ENCODE data around the gene OR2T8. TPM values are rescaled to one million over a fixed set of nuclear protein-coding genes. Genes with fewer than 3 reads are reported as not detected.

Gene OR2T8
- total RNA-seq, 1 experiment from 2014 or later = not detected

DNA sequence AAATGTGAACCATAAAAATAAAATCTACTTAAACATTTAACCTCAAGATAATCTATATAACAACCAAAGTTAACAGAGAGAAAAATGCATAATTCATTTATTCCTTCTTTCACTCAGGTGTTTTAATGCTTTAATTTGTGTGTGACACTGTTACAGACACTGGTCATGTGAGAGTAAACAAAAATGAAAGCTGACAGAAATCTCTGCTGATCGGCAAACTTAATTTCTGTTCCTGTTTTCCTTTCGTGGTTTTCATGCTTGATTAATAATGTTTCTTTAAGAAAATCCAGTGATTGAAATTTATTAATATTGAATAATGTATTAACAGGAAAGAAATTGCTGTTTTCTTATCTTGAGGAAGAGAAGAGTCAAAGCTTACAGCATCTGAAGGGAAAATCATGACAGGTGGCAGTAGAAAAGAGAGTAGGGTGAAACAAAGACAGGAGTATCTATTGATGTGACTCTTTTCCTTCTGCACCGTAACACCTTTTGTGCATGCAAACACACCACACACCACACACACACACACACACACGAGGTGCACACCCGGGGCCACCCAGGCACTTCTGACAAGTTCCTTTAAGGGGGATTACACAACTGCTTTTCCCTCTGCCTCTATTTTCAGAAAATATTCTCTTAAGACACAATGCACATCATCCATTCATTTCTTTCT is 46.6 kb downstream of the OR2T8 start:
- Mint-ChIP-seq H3K27ac (ENCODE audit: unreplicated experiment) (no peak overlapping the region), H3K9me3 (ENCODE audit: low read depth, unreplicated experiment) (peaks cover 11% of the 10 kb centered on the region), H3K36me3 (ENCODE audit: insufficient read depth, unreplicated experiment) (no peaks in the 10 kb centered on the region), H3K4me1 (ENCODE audit: low read depth, unreplicated experiment) (no peaks in the 10 kb centered on the region), H3K4me3 (ENCODE audit: low read depth, unreplicated experiment) (no peak overlapping the region), H3K27me3 (ENCODE audit: unreplicated experiment) (no peaks in the 10 kb centered on the region)
- TF ChIP-seq, protein P1, sequence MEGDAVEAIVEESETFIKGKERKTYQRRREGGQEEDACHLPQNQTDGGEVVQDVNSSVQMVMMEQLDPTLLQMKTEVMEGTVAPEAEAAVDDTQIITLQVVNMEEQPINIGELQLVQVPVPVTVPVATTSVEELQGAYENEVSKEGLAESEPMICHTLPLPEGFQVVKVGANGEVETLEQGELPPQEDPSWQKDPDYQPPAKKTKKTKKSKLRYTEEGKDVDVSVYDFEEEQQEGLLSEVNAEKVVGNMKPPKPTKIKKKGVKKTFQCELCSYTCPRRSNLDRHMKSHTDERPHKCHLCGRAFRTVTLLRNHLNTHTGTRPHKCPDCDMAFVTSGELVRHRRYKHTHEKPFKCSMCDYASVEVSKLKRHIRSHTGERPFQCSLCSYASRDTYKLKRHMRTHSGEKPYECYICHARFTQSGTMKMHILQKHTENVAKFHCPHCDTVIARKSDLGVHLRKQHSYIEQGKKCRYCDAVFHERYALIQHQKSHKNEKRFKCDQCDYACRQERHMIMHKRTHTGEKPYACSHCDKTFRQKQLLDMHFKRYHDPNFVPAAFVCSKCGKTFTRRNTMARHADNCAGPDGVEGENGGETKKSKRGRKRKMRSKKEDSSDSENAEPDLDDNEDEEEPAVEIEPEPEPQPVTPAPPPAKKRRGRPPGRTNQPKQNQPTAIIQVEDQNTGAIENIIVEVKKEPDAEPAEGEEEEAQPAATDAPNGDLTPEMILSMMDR (IDR thresholded peaks at IDR 0.05; ENCODE audit: unreplicated experiment) = no peak
- intact Hi-C loops (cut with micrococcal nuclease; ENCODE audit: unreplicated experiment) = no loop called here
- no TSS peak for BruUV-seq (replicated peaks)
- no peak for DNase-seq
- CTCF ChIA-PET = no interaction called here

Other genes starting within 250 kb of the OR2T8 start
- gene OR13G1, start 240.5 kb upstream of the OR2T8 start, total RNA-seq (2022) = not detected in 2 replicates
- gene OR6F1, start 203.6 kb upstream of the OR2T8 start, total RNA-seq (2022) = not detected in 2 replicates
- gene OR14K1, start 181.6 kb upstream of the OR2T8 start, total RNA-seq (2022) = not detected in 2 replicates
- gene OR14A2, start 172.1 kb upstream of the OR2T8 start, total RNA-seq (2022) = not detected in 2 replicates
- not detected in 2 replicates for gene OR1C1, start 159.7 kb upstream of the OR2T8 start, total RNA-seq (2022)
- not detected in 2 replicates for gene OR14A16, start 96.1 kb upstream of the OR2T8 start, total RNA-seq (2022)
- gene OR11L1, start 78.4 kb upstream of the OR2T8 start, total RNA-seq (2022) = not detected in 2 replicates
- gene TRIM58, start 63.1 kb upstream of the OR2T8 start, total RNA-seq (2022) = not detected in 2 replicates
- gene OR2W3, start 24.7 kb upstream of the OR2T8 start, total RNA-seq (2022) = not detected in 2 replicates
- gene OR2AJ1, start 4.6 kb downstream of the OR2T8 start, total RNA-seq (2022) = not detected in 2 replicates
- not detected in 2 replicates for gene OR2L8, start 28.6 kb downstream of the OR2T8 start, total RNA-seq (2022)
- not detected in 2 replicates for gene OR2AK2, start 45.0 kb downstream of the OR2T8 start, total RNA-seq (2022)
- gene OR2L5, start 93.4 kb downstream of the OR2T8 start, total RNA-seq (2022) = not detected in 2 replicates
- gene OR2L2, start 109.8 kb downstream of the OR2T8 start, total RNA-seq (2022) = 0.21 TPM in 1 of 2 replicates, not detected in the other
- not detected in 2 replicates for gene OR2L3, start 126.6 kb downstream of the OR2T8 start, total RNA-seq (2022)
- gene OR2L13, start 174.9 kb downstream of the OR2T8 start, total RNA-seq (2022) = not detected in 2 replicates
- gene OR2M5, start 224.9 kb downstream of the OR2T8 start, total RNA-seq (2022) = not detected in 2 replicates

Measured in Calu3 (cell line).